ENCODE measurements around the gene ATP6V0B.

Gene ATP6V0B

GRCh38 chr1:43974443-43975248 is at the start of gene ATP6V0B:
TSS of gene ATP6V0B (plus strand) at chr1:43974960. CDS start at chr1:43975041, 81 bp downstream.
- peak; percentile 94 to 95 for DNase-seq

- no peak for DNase-seq
These were observed 48.9 kb upstream of the ATP6V0B start for GRCh38 chr1:43925846-43926245.

- peak in 1 of 2 experiments; percentile 14 for DNase-seq
These were observed 44.4 kb upstream of the ATP6V0B start for GRCh38 chr1:43930168-43930948.

GRCh38 chr1:43930949-43931275 is 43.8 kb upstream of the ATP6V0B start:
- DNase-seq = no peak

- no peak for DNase-seq
These were observed 42.8 kb upstream of the ATP6V0B start for GRCh38 chr1:43931711-43932660.

GRCh38 chr1:43932786-43933385 is 41.9 kb upstream of the ATP6V0B start:
- DNase-seq = no peak

GRCh38 chr1:43933386-43934100 is 41.2 kb upstream of the ATP6V0B start, which contains the start of gene ARTN:
TSS of gene ARTN (plus strand) at chr1:43933801. CDS start at chr1:43935657, 1,856 bp downstream.
- DNase-seq = no peak

GRCh38 chr1:43934101-43934985 is 40.4 kb upstream of the ATP6V0B start:
- DNase-seq = peak; percentile 54 to 66

- DNase-seq = no peak
These were observed 39.8 kb upstream of the ATP6V0B start for GRCh38 chr1:43934986-43935324.

- DNase-seq = no peak
These were observed 38.9 kb upstream of the ATP6V0B start for GRCh38 chr1:43935711-43936427.

- peak; percentile 28 to 29 for DNase-seq
These were observed 38.2 kb upstream of the ATP6V0B start for GRCh38 chr1:43936431-43937151.

GRCh38 chr1:43937179-43937865 is 37.4 kb upstream of the ATP6V0B start:
- no peak for DNase-seq

GRCh38 chr1:43938383-43938782 is 36.4 kb upstream of the ATP6V0B start:
- no peak for DNase-seq

GRCh38 chr1:43938892-43939587 is 35.7 kb upstream of the ATP6V0B start:
- no peak for DNase-seq

GRCh38 chr1:43942411-43942810 is 32.3 kb upstream of the ATP6V0B start:
- no peak for DNase-seq

GRCh38 chr1:43944860-43945259 is 29.9 kb upstream of the ATP6V0B start:
- DNase-seq = no peak

- DNase-seq = no peak
These were observed 29.0 kb upstream of the ATP6V0B start for GRCh38 chr1:43945674-43946235.
